Activated T-cell treated with anti-CD3 and anti-CD28 coated beads, Interleukin-2, amount 50 U/mL, for 1 hour (primary cell): ENCODE measurements around the gene EIF6.
"Not testable (repeated sequence)": the region's sequence is repeated elsewhere in the genome, so short reads cannot be mapped to it uniquely, and the experiment has no call there.

Experiments
- DNase-seq: peaks from one replicate; pipeline ENCODE4 v3.0.0-alpha.2; 2020

EIF6 gene

GRCh38 chr20:35277531-35278395 is 6.8 kb downstream of the EIF6 start, which contains the start of gene MMP24OS:
Gene MMP24OS, minus strand, starts transcription at chr20:35278122. Its CDS starts 193 bp downstream, at chr20:35277929.
- DNase-seq = peak; percentile 90

- no peak for DNase-seq
Measured at GRCh38 chr20:35277127-35277526, 7.4 kb downstream of the EIF6 start.

- DNase-seq = no peak
Measured at GRCh38 chr20:35276408-35276807, 8.2 kb downstream of the EIF6 start.

- DNase-seq = no peak
Measured at GRCh38 chr20:35275741-35276251, 8.8 kb downstream of the EIF6 start.

- no peak for DNase-seq
Measured at GRCh38 chr20:35274172-35275092, 10.1 kb downstream of the EIF6 start.

- DNase-seq = no peak
Measured at GRCh38 chr20:35273449-35274171, 11.0 kb downstream of the EIF6 start.

- no peak for DNase-seq
Measured at GRCh38 chr20:35271904-35272303, 12.7 kb downstream of the EIF6 start.

GRCh38 chr20:35271073-35271882 is 13.3 kb downstream of the EIF6 start:
- DNase-seq = no peak

- no peak for DNase-seq
Measured at GRCh38 chr20:35270021-35270902, 14.3 kb downstream of the EIF6 start.

- peak; percentile 58 for DNase-seq
Measured at GRCh38 chr20:35269055-35269781, 15.4 kb downstream of the EIF6 start.

GRCh38 chr20:35267092-35267491 is 17.5 kb downstream of the EIF6 start:
- DNase-seq = no peak

GRCh38 chr20:35264755-35265154 is 19.8 kb downstream of the EIF6 start:
- DNase-seq = no peak

- DNase-seq = no peak
Measured at GRCh38 chr20:35263532-35264341, 20.8 kb downstream of the EIF6 start.

- not testable (repeated sequence) for DNase-seq
Measured at GRCh38 chr20:35262731-35263531, 21.6 kb downstream of the EIF6 start.

GRCh38 chr20:35262321-35262720 is 22.3 kb downstream of the EIF6 start:
- not testable (repeated sequence) for DNase-seq

- no peak for DNase-seq
Measured at GRCh38 chr20:35260426-35260825, 24.1 kb downstream of the EIF6 start.

GRCh38 chr20:35257175-35257909 is 27.2 kb downstream of the EIF6 start:
- DNase-seq = no peak
